Neuronal stem cell (in vitro differentiated cells): Measurements from ENCODE around the gene CNNM4.

Experiments
- DNase-seq: peaks from one replicate; pipeline ENCODE4 v3.0.0-alpha.2; 2013; ENCODE audit warnings: low spot score
- H2AFZ ChIP-seq: one replicate; pipeline ENCODE4 v1.6.1; 2013; ENCODE audit warnings: mild to moderate bottlenecking, low read length, inconsistent platforms
- H2AK5ac ChIP-seq: 2 replicates; pipeline ENCODE4 v1.6.1; 2013; ENCODE audit warnings: low read depth, mild to moderate bottlenecking, inconsistent platforms, low read length, moderate library complexity, mixed read lengths
- H2BK120ac ChIP-seq: 2 replicates; pipeline ENCODE4 v1.6.1; 2013; ENCODE audit warnings: low read depth, mild to moderate bottlenecking, inconsistent platforms, low read length, moderate library complexity, mixed read lengths
- H2BK12ac ChIP-seq: one replicate; pipeline ENCODE4 v1.6.1; 2013; ENCODE audit warnings: low read length, inconsistent platforms
- H2BK15ac ChIP-seq: 2 replicates; pipeline ENCODE4 v1.6.1; 2013; ENCODE audit warnings: mild to moderate bottlenecking, low read length, inconsistent platforms, mixed read lengths
- H2BK5ac ChIP-seq: one replicate; pipeline ENCODE4 v1.6.1; 2013; ENCODE audit warnings: inconsistent platforms, mild to moderate bottlenecking, low read length, moderate library complexity
- H3K14ac ChIP-seq: one replicate; pipeline ENCODE4 v1.6.1; 2013; ENCODE audit warnings: low read length, inconsistent platforms
- H3K18ac ChIP-seq: 2 replicates; pipeline ENCODE4 v1.6.1; 2013; ENCODE audit warnings: low read length, inconsistent platforms
- H3K23ac ChIP-seq: 2 replicates; pipeline ENCODE4 v1.6.1; 2013; ENCODE audit warnings: low read depth, mild to moderate bottlenecking, mixed read lengths, low read length, inconsistent platforms; ENCODE audit not compliant: poor library complexity
- H3K27ac ChIP-seq: replicated peaks from 3 replicates; pipeline ENCODE4 v1.5.1; 2013; ENCODE audit warnings: low read length, inconsistent platforms
- H3K27me3 ChIP-seq, 3 experiments: 2 replicates each; pipeline ENCODE4 v1.6.1; 2013; ENCODE audit warnings: low read length in 3 of 3, mild to moderate bottlenecking in 2 of 3, inconsistent platforms in 1 of 3, low read depth in 1 of 3, mixed read lengths in 1 of 3, moderate library complexity in 1 of 3; ENCODE audit not compliant: control insufficient read depth in 3 of 3, insufficient read depth in 3 of 3
- H3K36me3 ChIP-seq, 2 donors: replicated peaks in 1 of 2; 2 replicates each; pipeline ENCODE4 v1.6.1; 2013; ENCODE audit warnings: low read length in 2 of 2; ENCODE audit not compliant: control insufficient read depth in 2 of 2, insufficient read depth in 2 of 2
- H3K4ac ChIP-seq: 2 replicates; pipeline ENCODE4 v1.6.1; 2013; ENCODE audit warnings: inconsistent platforms, mild to moderate bottlenecking, low read length, moderate library complexity
- H3K4me1 ChIP-seq, 2 donors: 1 replicate in 1 of 2; 2 replicates in 1 of 2; pipeline ENCODE4 v1.6.1; 2013; ENCODE audit warnings: low read length in 2 of 2, low read depth in 1 of 2; ENCODE audit not compliant: control insufficient read depth in 2 of 2, insufficient read depth in 1 of 2
- H3K4me2 ChIP-seq: one replicate; pipeline ENCODE4 v1.6.1; 2013; ENCODE audit warnings: mild to moderate bottlenecking, low read length, inconsistent platforms; ENCODE audit not compliant: insufficient read depth, poor library complexity, severe bottlenecking
- H3K4me3 ChIP-seq, 2 donors: 2 replicates each; pipeline ENCODE4 v1.5.1; 2013; ENCODE audit warnings: low read length in 2 of 2, mild to moderate bottlenecking in 2 of 2, inconsistent platforms in 1 of 2, moderate library complexity in 1 of 2
- H3K79me1 ChIP-seq: one replicate; pipeline ENCODE4 v1.6.1; 2013; ENCODE audit warnings: low read depth, mild to moderate bottlenecking, inconsistent platforms, low read length, moderate library complexity
- H3K9ac ChIP-seq: one replicate; pipeline ENCODE4 v1.6.1; 2013; ENCODE audit warnings: mild to moderate bottlenecking, low read depth, low read length, inconsistent platforms; ENCODE audit not compliant: poor library complexity
- H3K9me3 ChIP-seq, 2 donors: replicated peaks in 1 of 2; 2 replicates each; pipeline versions ENCODE3 to v1.6.1; 2013; ENCODE audit warnings: low read length in 2 of 2, mild to moderate bottlenecking in 2 of 2, inconsistent platforms in 1 of 2, low read depth in 1 of 2, mixed read lengths in 1 of 2, moderate library complexity in 1 of 2; ENCODE audit not compliant: control insufficient read depth in 2 of 2, insufficient read depth in 1 of 2
- H4K8ac ChIP-seq: one replicate; pipeline ENCODE4 v1.6.1; 2013; ENCODE audit warnings: low read depth, mild to moderate bottlenecking, inconsistent platforms, low read length, moderate library complexity
- H4K91ac ChIP-seq: one replicate; pipeline ENCODE4 v1.6.1; 2013; ENCODE audit warnings: low read length, low read depth, mild to moderate bottlenecking, inconsistent platforms; ENCODE audit not compliant: poor library complexity
- WGBS, 2 donors: extraction: QIAGEN DNeasy Blood & Tissue Kit; methylation state at CpG; one replicate each; pipeline ENCODE4 v1.1.7; 2013; ENCODE audit warnings: missing lambda C conversion rate in 2 of 2, mixed read lengths in 1 of 2; ENCODE audit not compliant: insufficient read length in 2 of 2, insufficient replicate concordance in 1 of 2; ENCODE audit errors: extremely low coverage in 2 of 2; 5-methylcytosine and 5-hydroxymethylcytosine counted together

CNNM4 gene

GRCh38 chr2:96733931-96734330 is 26.8 kb upstream of the CNNM4 start:
- Histone ChIP-seq H3K79me1 (no peaks in the 10 kb centered on the region), H3K36me3 (peaks cover 31 to 90% of the 10 kb centered on the region in 2 donors), H3K4me2 (no peak overlapping the region), H4K91ac (no peak overlapping the region), H3K18ac (no peak overlapping the region), H3K27ac (no peak overlapping the region), H3K23ac (no peak overlapping the region), H3K9me3 (no peaks in the 10 kb centered on the region), H2BK12ac (no peak overlapping the region), H2AFZ (no peak overlapping the region), H2AK5ac (no peak overlapping the region), H3K14ac (no peak overlapping the region), H2BK15ac (no peak overlapping the region), H3K27me3 (no peaks in the 10 kb centered on the region), H3K4ac (no peak overlapping the region), H3K9ac (no peak overlapping the region), H4K8ac (no peak overlapping the region), H3K4me3 (no peak overlapping the region), H2BK120ac (no peak overlapping the region), H3K4me1 (peaks cover under 1 to 2% of the 10 kb centered on the region in 2 donors), H2BK5ac (no peak overlapping the region)
- WGBS, 2 donors: no CpG with 5 or more reads among the region's 3 CpGs
- no peak for DNase-seq

GRCh38 chr2:96734880-96735583 is 25.7 kb upstream of the CNNM4 start:
- H2AFZ ChIP-seq: no peak overlapping the region
- no CpG with 5 or more reads among the region's 8 CpGs for WGBS, 2 donors
- H2BK15ac ChIP-seq: no peak overlapping the region

GRCh38 chr2:96737251-96737650 is 23.5 kb upstream of the CNNM4 start:
- H3K4me1 ChIP-seq: peaks cover 4 to 6% of the 10 kb centered on the region in 2 donors
- no peak overlapping the region for H3K14ac ChIP-seq
- WGBS, 2 donors: no CpG with 5 or more reads among the region's 2 CpGs
- H3K36me3 ChIP-seq: peaks cover 21 to 59% of the 10 kb centered on the region in 2 donors
- DNase-seq: no peak
- no peak overlapping the region for H2BK15ac ChIP-seq
- H4K8ac ChIP-seq: no peak overlapping the region
- no peak overlapping the region for H2BK5ac ChIP-seq
- no peak overlapping the region for H3K4me2 ChIP-seq
- peaks cover 4% of the 10 kb centered on the region for H3K79me1 ChIP-seq
- no peak overlapping the region for H3K9ac ChIP-seq
- no peak overlapping the region for H2AK5ac ChIP-seq
- H2BK12ac ChIP-seq: no peak overlapping the region
- no peak overlapping the region for H3K27ac ChIP-seq
- H2AFZ ChIP-seq: no peak overlapping the region
- no peak overlapping the region for H3K4ac ChIP-seq
- H3K18ac ChIP-seq: no peak overlapping the region
- H4K91ac ChIP-seq: no peak overlapping the region
- no peak overlapping the region for H2BK120ac ChIP-seq
- H3K27me3 ChIP-seq: no peaks in the 10 kb centered on the region
- no peak overlapping the region for H3K4me3 ChIP-seq
- H3K23ac ChIP-seq: no peak overlapping the region
- H3K9me3 ChIP-seq: no peaks in the 10 kb centered on the region

More at GRCh38 chr2:96734880-96735583, 25.7 kb upstream of the CNNM4 start:
- no peak for DNase-seq
- Histone ChIP-seq H2BK5ac (no peak overlapping the region), H3K36me3 (peaks cover 29 to 82% of the 10 kb centered on the region in 2 donors), H3K4me3 (no peak overlapping the region), H3K23ac (no peak overlapping the region), H3K18ac (no peak overlapping the region), H3K79me1 (peaks cover 4% of the 10 kb centered on the region), H3K14ac (no peak overlapping the region), H2BK120ac (no peak overlapping the region), H4K8ac (no peak overlapping the region), H2BK12ac (no peak overlapping the region), H4K91ac (no peak overlapping the region), H2AK5ac (no peak overlapping the region), H3K4me1 (peaks cover 3 to 4% of the 10 kb centered on the region in 2 donors), H3K27me3 (no peaks in the 10 kb centered on the region), H3K9me3 (no peaks in the 10 kb centered on the region), H3K27ac (no peak overlapping the region), H3K4me2 (no peak overlapping the region), H3K9ac (no peak overlapping the region), H3K4ac (no peak overlapping the region)

- Histone ChIP-seq H2BK12ac (no peak overlapping the region), H3K27ac (no peak overlapping the region), H4K8ac (no peak overlapping the region), H3K4ac (no peak overlapping the region), H3K36me3 (peaks cover 21 to 55% of the 10 kb centered on the region in 2 donors), H2BK5ac (no peak overlapping the region), H2AFZ (no peak overlapping the region), H2BK120ac (no peak overlapping the region), H3K14ac (no peak overlapping the region), H3K4me3 (no peak overlapping the region), H3K23ac (no peak overlapping the region), H3K27me3 (no peaks in the 10 kb centered on the region), H3K9me3 (no peaks in the 10 kb centered on the region), H3K4me1 (peaks cover 4 to 6% of the 10 kb centered on the region in 2 donors), H2BK15ac (no peak overlapping the region), H3K79me1 (peaks cover 4% of the 10 kb centered on the region), H2AK5ac (no peak overlapping the region), H3K4me2 (no peak overlapping the region), H3K18ac (no peak overlapping the region), H3K9ac (no peak overlapping the region), H4K91ac (no peak overlapping the region)
- DNase-seq: no peak
- WGBS, 2 donors: no CpG with 5 or more reads among the region's 2 CpGs
Measured at GRCh38 chr2:96737831-96738230, 22.9 kb upstream of the CNNM4 start.
